Cardiac fibroblast (primary cell): Measurements from ENCODE around the gene PTPRE.
A peak's percentile ranks its signal among the peaks of the same experiment; 100 is the strongest.

Experiments used
- DNase-seq, 2 donors: peaks; one replicate each; pipeline versions ENCODE4 v3.0.0 to v3.0.0-alpha.2; 2010; ENCODE audit warnings: low read depth in 2 of 2
- H3K4me3 ChIP-seq, 2 donors: replicated peaks in 1 of 2; 1 replicate in 1 of 2; 2 replicates in 1 of 2; pipeline ENCODE4 v1.5.1; 2011; ENCODE audit warnings: low read depth in 2 of 2, low read length in 2 of 2, mild to moderate bottlenecking in 2 of 2, moderate library complexity in 1 of 2
- CTCF ChIP-seq: IDR thresholded peaks from one replicate; pipeline ENCODE4 v1.5.1; 2011; ENCODE audit warnings: low read depth, mild to moderate bottlenecking, low read length, inconsistent platforms

The PTPRE gene

GRCh38 chr10:128125944-128126764, 219.3 kb downstream of the PTPRE start, which contains the start of gene MKI67:
MKI67 (minus strand) TSS chr10:128126423; CDS start chr10:128125667, 756 bp downstream.
- peak within 1 kb of the TSS; percentile 67 to 83 for H3K4me3 ChIP-seq
- TF ChIP-seq CTCF: no peak
- peak; percentile 87 to 90 for DNase-seq

DNA sequence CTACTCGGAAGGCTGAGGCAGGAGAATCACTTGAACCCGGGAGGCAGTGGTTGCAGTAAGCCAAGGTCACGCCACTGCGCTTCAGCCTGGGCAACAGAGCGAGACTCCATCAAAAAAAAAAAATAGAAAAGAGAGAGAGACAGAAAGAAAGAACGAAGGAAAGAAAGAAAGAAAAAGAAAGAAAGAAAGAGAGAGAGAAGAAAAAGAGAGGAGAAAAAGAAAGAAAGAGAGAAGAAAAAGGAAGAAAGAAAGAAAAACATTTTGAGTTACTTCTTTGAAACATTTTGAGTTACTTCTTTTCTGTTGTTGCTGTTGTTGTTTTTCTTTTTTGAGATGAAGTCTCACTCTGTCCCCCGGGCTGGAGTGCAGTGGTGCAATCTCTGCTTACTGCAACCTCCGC, 221.7 kb downstream of the PTPRE start:
- TF ChIP-seq CTCF: no peak
- DNase-seq: no peak
- no peak overlapping the region for H3K4me3 ChIP-seq

DNA sequence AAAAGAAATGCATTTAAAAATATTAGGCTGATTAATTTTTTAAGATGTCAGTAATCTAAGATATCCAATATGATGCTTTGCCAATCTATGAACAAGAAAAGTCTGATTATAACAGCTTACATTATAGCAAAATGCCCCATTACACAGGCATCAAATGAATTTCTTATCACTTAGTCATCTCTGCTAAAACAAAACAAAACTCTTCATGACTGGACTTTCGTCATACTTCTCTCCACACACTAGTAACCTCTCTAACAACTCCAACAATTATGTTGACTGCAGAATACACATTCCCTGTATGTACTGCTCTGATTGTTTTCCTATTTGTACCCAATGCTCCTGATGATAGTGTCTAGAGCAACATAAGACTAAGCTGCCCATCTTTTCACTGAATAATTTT, 223.1 kb downstream of the PTPRE start:
- TF ChIP-seq CTCF: no peak
- DNase-seq: peak; percentile 20 to 26
- H3K4me3 ChIP-seq: no peak overlapping the region
